HG03095 (cell line): ENCODE results near the gene IFI30.

Experiments
- ATAC-seq: cut with Tn5 transposase; IDR thresholded peaks from one replicate; pipeline ENCODE4 v1.9.1; 2021; ENCODE audit warnings: moderate library complexity; ENCODE audit not compliant: unreplicated experiment

IFI30 gene

GRCh38 chr19:18173572-18174288, at the start of gene IFI30:
TSS of gene IFI30 (plus strand) at chr19:18173813. CDS start at chr19:18173842, 29 bp downstream.
- peak; percentile 26 for ATAC-seq

DNA sequence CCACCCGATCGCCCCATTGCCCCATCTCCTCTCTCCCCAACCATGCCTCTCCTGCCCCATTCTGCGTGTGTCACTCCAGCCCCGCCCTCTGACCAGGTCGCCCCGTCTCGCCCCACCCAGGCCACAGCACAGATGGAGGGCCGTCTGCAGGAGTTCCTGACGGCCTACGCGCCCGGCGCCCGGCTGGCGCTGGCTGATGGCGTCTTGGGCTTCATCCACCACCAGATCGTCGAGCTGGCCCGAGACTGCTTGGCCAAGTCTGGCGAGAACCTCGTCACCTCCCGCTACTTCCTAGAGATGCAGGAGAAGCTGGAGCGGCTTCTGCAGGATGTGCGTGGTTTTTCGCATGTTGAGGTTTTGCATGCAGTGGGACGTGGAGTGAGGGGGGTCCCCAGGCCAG, 49.8 kb upstream of the IFI30 start:
- no peak for ATAC-seq

DNA sequence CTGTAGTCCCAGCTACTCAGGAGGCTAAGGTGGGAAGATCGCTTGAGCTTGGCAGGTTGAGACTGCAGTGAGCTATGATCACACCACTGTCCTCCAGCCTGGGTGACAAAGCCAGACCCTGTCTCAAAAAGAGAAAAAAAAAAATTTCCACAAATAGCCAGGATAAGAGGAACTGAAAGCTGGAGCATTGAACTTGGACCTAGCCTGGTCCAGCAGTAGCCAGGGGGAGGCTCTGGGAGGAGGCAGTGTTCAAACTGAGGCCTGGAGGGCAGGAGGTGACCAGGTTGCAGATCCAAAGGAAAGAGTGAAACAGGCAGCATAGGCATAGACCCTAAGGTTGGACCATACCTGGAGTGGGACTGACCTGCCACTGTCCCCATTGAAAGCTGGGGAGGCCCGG, 47.5 kb upstream of the IFI30 start:
- no peak for ATAC-seq

DNA sequence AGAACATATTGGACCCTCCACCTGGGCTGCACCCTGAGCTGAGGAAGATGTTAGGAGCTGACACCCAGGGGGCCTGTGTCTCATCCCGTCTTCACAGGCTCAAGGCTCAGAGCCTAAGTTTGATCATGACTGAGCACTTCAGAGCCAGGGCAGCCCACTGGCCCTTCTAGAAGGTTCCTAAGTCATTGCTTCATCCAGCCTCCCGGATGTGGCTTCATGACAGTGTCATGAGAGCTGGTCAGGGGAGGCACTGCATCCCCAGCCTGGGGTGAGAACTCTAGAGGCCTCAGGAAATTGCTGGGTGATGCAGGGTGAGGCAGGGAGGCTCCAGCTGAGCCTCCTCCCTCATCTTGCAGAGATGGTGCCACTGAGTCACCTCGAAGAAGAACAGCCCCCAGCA, 45.6 kb upstream of the IFI30 start:
- ATAC-seq: no peak

DNA sequence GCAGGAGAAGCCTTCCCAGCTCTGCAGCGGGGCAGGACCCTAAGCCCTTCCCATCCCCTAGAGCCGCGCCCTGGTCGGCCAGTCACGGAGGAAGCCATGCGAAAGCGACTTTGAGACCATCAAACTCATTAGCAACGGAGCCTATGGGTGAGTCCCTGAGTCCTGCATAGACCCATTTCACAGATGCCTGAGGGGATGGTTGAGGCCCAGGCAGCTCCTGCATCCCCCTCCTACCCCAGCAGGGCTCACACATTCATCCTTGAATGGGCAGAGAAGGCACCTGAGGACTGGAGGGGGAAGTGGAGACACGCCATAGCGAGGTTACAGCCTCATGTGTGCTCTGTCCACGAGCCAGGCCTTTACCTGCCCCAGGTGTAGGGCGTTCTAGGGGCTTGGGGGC, 44.8 kb upstream of the IFI30 start:
- ATAC-seq: no peak

DNA sequence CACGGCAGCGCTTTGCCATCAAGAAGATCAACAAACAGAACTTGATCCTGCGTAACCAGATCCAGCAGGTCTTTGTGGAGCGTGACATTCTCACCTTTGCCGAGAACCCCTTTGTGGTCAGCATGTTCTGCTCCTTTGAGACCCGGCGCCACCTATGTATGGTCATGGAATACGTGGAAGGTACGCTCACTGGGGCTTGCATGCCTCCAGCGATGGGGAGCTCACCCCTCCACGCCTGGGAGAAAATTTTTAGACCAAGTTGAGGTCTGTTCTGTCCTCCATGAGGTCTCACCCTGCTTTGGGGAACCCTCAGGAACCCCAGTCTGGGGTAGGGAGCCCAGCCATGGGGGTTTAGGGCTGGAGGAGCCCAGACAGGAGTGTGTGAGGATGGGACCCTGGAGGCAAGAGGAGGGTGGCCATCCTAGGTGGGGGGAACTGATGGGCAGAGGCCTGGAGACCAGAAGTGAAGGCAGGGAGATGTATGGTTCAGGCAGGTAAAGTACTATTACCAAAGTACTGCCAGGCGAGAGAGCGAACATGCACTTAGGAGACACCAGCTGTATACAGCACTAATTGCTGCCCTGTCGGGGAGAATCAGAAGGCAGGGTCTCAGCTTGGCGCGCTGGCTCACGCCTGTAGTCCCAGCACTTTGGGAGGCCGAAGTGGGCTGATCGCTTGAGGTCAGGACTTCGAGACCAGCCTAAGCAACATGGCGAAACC, 42.9 kb upstream of the IFI30 start:
- ATAC-seq: no peak

DNA sequence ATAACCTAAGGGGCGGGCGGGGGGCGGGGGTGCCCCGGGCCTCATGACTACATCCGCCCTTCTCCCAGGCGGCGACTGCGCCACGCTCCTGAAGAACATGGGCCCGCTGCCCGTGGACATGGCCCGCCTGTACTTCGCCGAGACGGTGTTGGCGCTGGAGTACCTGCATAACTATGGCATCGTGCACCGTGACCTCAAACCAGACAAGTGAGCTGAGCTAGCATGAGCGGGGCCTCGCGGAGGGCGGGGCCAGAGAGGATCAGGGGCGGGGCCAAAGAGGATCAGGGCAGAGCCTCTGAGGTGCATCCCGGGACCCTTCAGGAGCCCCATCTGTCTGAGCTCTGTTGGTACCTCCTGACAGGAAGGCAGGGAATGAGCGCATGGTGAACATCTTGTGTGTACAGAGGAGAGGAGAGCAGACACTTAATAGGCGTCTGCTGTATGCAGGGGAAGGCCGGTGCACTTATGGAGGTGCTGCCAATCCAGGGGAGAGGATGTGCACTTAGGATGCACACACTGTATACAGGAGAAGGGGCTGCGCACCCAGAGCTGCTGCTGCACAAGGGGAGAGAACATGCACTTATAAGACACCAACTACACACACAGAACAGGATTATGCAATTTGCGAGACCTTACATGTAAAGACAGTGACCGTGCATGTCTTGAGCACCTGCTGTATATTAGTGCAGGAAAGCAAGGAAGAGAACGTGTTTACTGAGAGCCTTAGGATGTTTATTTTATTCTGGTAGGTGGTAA, 41.6 kb upstream of the IFI30 start:
- ATAC-seq: no peak

DNA sequence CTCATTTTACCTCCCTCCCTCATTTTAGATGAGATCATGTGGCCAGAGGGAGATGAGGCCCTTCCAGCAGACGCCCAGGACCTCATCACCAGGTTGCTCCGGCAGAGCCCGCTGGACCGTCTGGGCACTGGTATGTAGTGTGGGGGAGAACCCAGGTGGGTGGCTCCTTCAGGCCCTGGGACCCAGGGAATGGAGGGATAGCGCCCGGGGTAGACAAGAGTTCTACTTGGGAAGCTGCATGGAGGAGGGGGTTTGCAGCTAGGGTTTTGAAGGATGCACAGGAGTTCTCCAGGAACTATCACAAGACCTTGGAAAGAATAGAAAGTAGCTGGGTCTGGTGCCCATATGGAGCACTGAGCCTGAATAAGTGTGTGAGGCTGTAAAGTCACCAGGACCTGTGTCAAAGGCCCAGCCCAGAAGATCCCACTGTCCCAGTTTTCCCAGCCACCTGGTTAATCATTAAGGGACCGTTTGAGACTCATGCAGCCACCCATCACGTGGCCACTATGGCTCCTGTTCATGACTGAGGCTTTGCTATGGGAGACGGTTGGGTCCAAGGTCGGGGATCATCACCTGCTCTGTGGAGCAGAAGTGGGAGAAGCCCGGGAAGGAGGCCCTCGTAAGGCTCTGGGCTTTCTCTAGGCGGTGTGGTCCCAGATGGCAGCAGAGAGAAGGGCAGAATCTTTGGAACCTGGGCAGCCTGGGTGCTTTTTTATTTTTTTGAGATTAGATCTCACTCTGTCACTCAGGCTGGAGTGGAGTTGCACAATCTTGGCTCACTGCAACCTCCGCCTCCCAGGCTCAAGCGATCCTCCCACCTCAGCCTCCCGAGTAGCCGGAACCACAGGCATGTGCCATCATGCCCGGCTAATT, 37.7 kb upstream of the IFI30 start:
- no peak for ATAC-seq

GRCh38 chr19:18137242-18137641, 36.4 kb upstream of the IFI30 start:
- ATAC-seq: no peak

- ATAC-seq: no peak
These were observed 35.8 kb upstream of the IFI30 start for GRCh38 chr19:18137657-18138339.

DNA sequence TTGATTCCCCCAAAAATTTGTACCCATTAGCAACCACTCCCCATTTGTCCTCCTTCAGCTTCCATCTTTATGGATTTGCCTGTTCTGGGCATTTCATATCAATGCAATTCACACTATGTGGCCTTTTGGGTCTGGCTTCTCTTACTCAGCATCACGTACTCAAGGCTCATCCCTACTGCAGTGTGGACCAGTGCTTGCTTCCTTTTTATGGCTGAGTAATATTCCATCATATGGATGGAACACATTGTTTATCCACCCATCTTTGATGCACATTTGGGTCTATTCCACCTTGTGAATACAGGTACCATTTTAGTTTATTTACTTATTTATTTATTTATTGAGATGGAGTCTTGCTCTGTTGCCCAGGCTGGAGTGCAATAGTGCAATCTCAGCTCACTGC, 33.1 kb upstream of the IFI30 start:
- ATAC-seq: no peak

GRCh38 chr19:18141031-18141430, 32.6 kb upstream of the IFI30 start:
- no peak for ATAC-seq

- no peak for ATAC-seq
These were observed 29.7 kb upstream of the IFI30 start for GRCh38 chr19:18143902-18144301.

- ATAC-seq: no peak
These were observed 29.3 kb upstream of the IFI30 start for GRCh38 chr19:18144361-18144760.

DNA sequence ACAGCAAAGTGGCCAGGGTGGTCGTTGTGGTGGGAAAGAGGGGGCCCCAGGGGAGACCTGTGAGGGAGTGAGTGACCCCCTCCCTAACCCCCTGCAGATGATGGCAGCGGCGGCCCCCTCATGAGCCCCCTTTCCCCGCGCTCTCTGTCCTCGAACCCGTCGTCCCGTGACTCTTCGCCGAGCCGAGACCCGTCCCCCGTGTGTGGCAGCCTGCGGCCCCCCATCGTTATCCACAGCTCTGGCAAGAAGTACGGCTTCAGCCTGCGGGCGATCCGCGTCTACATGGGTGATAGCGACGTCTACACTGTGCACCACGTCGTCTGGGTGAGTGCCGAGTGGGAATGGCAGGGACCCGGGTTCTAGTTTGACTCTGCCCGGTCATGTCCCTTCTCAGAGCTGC, 28.7 kb upstream of the IFI30 start:
- no peak for ATAC-seq

DNA sequence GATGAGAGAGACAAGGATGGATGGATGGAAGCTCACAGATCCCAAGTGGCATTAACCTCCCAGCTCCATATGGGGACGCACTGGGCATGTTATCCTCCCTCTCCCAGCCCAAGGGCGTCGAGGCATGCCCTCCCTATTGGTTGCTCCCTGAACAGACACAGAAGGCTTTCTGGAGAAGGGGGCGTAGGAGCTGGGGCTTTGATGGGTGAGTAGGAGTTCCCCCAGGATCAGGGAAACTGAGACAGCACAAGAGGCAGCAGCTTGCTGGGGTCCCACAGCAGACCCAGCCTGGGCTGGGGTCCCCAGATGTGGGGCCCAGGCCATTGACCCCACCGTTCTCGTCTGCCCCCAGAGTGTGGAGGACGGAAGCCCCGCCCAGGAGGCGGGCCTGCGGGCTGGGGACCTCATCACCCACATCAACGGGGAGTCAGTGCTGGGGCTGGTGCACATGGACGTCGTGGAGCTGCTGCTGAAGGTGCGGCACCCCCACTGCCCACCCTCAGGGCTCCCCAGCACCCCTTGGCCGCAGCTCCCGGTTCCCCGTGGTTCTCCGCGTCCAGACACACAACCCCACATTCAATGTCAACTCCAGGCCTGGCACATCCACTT, 28.1 kb upstream of the IFI30 start:
- no peak for ATAC-seq

DNA sequence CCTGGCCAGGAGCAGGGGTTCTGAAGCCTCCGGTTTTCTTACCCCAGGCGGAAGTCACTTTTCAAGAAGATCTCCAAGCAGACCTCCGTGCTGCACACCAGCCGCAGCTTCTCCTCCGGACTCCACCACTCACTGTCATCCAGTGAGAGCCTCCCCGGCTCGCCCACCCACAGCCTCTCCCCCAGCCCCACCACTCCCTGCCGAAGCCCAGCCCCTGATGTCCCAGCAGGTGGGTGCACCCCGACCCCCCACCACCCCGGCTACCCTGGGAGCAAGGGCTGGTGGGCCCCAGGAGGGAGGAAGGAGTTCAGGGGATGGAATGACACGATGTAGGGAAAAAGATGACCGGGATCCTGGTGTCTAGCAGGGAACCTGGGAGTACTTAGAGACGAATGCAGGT, 26.2 kb upstream of the IFI30 start:
- ATAC-seq: no peak

GRCh38 chr19:18149596-18149975, 24.0 kb upstream of the IFI30 start:
- no peak for ATAC-seq

DNA sequence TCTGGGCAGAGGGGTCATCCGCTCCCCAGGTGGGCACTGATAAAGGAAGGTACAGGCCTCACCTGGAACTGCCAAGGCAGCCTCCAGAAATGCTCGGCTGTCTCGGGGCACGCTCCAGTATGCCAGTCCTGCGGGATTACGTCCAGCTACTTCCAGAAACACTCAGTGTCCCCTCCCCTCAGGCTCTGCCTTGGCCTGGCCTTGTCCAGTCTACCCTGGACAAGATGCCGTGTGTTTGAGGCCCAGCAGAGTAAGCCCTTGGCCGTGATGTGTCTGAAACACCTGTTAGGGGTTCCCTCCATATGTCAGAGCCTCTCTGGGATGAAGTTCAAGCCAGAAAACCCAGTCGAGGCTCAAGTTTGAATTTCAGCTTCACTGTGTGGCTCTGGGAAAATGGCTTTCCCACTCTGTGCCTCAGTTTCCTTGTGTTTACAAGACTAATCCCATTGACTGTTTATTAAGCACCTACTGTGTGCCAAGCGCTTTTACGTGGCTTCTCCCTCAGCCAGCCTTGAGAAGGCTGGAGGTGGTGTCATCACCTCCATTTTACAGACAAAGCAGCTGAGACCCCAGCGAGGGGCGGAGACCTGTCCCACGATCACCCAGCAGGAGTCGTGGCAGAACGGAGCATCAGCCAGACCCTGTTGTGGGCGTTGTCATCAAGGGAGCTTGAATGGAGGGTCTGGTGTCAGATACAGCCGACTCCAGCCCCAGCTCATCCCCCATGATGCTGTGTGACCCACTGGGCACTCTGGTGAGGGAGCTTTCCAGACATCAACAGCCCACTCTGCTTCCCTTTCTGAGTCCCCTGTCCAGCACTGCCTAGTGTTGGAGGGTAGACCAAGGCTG, 22.6 kb upstream of the IFI30 start:
- no peak for ATAC-seq
